Measurements from ENCODE around the gene CHD5. TPM values are rescaled to one million over a fixed set of nuclear protein-coding genes. Genes with fewer than 3 reads are reported as not detected.

CHD5 gene
- total RNA-seq, 2 donors from 2014 or later = 0.07 to 2.0 TPM

DNA sequence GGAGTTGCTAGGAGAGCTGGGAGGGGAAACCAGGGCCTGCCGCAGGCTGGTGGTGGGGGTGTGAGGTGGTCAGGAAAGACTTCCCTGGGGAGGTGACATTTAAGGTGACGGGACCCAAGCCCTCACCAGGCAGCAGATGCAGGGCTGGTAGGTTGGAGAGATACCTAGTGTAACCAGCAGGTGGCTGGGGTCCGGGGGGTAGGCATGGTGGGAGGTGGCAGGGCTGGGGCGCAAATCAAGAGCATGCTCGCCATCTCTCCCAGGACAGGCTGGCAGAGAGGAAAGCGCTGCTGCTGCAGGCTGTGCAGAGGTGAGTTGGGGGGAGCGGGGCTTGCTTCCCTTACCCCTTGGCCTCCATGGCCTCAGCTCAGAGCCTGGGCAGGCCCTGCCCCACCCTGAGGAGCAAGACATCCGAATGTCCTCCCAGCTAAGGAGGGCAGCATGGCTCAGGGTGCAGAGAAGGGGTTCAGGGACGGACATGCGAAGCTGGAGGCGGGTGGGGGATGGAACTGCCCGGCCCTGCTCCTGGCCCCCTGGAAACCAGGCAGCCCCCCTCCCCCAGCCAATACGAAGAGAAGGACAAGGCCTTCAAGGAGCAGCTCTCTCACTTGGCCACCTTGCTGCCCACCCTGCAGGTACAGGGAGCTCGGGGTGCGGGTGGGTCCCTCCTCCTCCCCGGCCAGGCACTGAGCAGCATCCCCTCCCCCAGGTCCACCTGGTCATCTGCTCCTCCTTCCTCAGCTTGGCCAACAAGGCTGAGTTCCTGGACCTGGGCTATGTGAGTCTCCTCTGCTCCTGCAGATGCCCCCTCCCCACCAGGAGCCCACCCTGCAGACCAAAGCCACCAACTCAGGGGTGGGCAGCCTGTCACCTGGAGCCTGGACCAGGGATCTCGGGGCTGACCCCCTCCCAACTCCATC is 29.8 kb upstream of the CHD5 start:
- H3K4me1 ChIP-seq = peaks cover 0 to 47% of the 10 kb centered on the region in 2 donors
- H3K27ac ChIP-seq = peak overlapping the region in 1 of 2 donors; percentile 16
- H3K9me3 ChIP-seq = no peaks in the 10 kb centered on the region
- H3K27me3 ChIP-seq = no peaks in the 10 kb centered on the region
- TF ChIP-seq, protein P1, sequence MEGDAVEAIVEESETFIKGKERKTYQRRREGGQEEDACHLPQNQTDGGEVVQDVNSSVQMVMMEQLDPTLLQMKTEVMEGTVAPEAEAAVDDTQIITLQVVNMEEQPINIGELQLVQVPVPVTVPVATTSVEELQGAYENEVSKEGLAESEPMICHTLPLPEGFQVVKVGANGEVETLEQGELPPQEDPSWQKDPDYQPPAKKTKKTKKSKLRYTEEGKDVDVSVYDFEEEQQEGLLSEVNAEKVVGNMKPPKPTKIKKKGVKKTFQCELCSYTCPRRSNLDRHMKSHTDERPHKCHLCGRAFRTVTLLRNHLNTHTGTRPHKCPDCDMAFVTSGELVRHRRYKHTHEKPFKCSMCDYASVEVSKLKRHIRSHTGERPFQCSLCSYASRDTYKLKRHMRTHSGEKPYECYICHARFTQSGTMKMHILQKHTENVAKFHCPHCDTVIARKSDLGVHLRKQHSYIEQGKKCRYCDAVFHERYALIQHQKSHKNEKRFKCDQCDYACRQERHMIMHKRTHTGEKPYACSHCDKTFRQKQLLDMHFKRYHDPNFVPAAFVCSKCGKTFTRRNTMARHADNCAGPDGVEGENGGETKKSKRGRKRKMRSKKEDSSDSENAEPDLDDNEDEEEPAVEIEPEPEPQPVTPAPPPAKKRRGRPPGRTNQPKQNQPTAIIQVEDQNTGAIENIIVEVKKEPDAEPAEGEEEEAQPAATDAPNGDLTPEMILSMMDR (IDR thresholded peaks at IDR 0.05) = no peak
- peaks cover 23% of the 10 kb centered on the region for H3K36me3 ChIP-seq
- no peak for DNase-seq (ENCODE audit: low spot score)
- peak overlapping the region in 1 of 2 donors; percentile 53 for H3K4me3 ChIP-seq

DNA sequence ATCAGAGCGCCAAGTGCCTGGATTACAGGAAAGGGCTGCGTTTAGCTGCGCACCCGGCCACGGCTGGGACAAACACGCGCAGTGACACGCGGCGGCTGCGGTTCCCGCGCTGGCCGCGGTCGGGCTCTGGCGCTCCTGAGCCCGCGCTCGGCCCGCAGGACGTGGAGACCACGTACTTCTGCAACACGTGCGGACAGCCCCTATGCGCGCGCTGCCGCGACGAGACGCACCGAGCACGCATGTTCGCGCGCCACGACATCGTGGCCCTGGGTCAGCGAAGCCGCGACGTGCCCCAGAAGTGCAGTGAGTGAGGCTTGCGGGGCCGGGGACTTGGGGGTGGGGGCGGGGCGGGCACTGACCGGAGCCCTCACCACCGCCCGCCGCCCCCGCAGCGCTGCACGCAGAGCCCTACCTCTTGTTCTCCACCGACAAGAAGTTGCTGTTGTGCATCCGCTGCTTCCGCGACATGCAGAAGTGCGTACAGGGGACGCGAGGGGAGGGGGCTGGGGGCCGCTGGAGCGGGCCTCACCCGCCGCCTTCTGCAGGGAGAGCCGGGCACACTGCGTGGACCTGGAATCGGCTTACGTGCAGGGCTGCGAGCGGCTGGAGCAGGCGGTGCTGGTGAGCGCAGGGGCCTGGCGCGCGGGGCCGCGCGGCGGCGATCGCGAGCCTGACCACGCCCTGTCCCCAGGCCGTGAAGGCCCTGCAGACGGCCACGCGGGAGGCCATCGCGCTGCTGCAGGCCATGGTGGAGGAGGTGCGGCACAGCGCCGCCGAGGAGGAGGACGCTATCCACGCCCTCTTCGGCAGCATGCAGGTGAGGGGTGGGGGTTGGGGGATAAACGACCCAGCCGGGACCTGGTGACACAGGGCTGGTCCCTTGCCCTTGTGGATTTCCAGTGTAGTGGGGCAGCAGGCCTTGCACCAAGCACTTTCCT is 28.9 kb upstream of the CHD5 start:
- Histone ChIP-seq H3K36me3 (peaks cover 23% of the 10 kb centered on the region), H3K4me3 (peak overlapping the region; percentile 8 to 53), H3K27me3 (no peaks in the 10 kb centered on the region), H3K4me1 (peaks cover 0 to 50% of the 10 kb centered on the region in 2 donors), H3K27ac (peak overlapping the region; percentile 21 to 32), H3K9me3 (no peaks in the 10 kb centered on the region)
- no peak for DNase-seq (ENCODE audit: low spot score)
- TF ChIP-seq, protein P1 (IDR thresholded peaks at IDR 0.05) = peak; percentile 50 to 65

DNA sequence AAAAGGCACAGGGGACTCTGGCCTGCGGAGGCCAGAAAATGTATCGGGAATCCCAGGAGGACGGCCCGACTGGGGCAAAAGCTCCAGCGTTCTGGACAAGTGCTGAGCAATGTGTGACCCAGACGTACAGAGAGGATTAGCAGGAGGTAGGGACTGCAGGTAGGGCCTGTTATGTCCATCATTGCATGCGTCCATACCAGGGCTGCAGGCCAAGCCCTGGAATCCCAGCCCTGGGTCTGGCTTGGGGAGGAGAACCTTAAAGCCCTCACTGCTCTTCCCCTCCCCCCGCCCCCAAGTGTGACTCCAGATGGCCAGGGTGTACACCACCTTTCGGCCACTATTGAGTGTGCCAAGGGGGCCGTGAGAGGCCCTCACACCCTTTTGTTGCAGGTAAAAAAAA is 27.8 kb upstream of the CHD5 start:
- Histone ChIP-seq H3K9me3 (no peaks in the 10 kb centered on the region), H3K27me3 (no peaks in the 10 kb centered on the region), H3K4me3 (no peak overlapping the region), H3K4me1 (peaks cover 0 to 50% of the 10 kb centered on the region in 2 donors), H3K36me3 (peaks cover 23% of the 10 kb centered on the region), H3K27ac (peak overlapping the region in 1 of 2 donors; percentile 91)
- DNase-seq (ENCODE audit: low spot score) = no peak
- TF ChIP-seq, protein P1 (IDR thresholded peaks at IDR 0.05) = no peak

DNA sequence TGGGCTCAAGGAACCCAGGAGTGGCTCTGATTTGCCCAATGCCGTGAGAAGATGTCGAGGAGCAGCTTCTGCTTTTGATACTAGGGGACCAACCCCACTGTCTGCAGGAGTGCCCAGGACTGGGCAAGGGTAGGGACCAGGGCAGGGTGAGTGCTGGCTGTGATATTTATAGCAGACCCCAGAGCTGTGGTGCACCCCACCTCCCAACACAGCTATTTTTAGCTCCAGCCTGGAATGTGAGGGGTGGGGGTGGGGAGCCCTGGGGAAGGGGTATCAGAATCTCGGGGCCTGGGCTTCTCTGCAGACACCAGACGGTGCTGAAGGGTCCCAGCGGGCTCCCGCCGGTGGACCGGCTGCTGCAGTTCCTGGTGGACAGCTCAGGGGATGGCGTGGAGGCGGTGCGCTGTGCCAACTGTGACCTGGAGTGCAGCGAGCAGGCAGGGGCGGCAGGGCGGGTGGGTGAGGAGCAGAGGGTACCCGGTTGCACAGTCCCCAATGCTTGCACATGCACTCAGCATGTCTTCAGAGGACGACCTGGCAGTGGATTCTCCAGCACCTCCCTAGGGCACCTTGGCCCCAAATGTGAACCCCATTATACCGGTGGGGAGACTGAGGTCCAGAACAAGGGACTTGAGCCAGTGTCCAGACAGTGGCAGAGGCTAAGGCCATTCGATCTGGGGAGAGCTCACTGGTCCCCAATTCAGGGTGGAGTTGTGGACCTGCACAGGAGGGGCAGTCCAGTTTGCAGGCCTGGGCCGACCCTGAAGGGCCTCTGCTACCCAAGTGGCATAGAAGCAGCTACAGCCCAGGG is 27.2 kb upstream of the CHD5 start:
- peak overlapping the region; percentile 57 to 61 for H3K4me3 ChIP-seq
- no peaks in the 10 kb centered on the region for H3K9me3 ChIP-seq
- no peak for DNase-seq (ENCODE audit: low spot score)
- H3K27me3 ChIP-seq = no peaks in the 10 kb centered on the region
- peaks cover 21% of the 10 kb centered on the region for H3K36me3 ChIP-seq
- TF ChIP-seq, protein P1 (IDR thresholded peaks at IDR 0.05) = no peak
- peak overlapping the region; percentile 84 to 91 for H3K27ac ChIP-seq
- H3K4me1 ChIP-seq = peaks cover 0 to 50% of the 10 kb centered on the region in 2 donors

DNA sequence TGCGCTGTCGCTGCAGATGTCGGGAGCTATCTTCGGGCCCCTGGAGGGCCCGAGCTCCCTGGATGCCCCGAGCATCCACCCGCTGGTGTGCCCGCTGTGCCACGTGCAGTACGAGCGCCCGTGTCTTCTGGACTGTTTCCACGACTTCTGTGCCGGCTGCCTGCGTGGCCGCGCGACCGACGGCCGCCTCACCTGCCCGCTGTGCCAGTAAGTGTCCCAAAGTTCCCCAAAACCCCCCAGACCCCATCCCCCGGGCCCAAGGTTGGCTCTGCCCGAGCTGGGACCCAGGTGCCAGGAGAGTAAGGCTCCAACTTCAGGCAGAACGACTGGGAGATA is 26.4 kb upstream of the CHD5 start:
- Histone ChIP-seq H3K4me3 (peak overlapping the region; percentile 57 to 61), H3K27ac (peak overlapping the region; percentile 84 to 91), H3K36me3 (peaks cover 13% of the 10 kb centered on the region), H3K9me3 (no peaks in the 10 kb centered on the region), H3K27me3 (no peaks in the 10 kb centered on the region), H3K4me1 (peaks cover 0 to 50% of the 10 kb centered on the region in 2 donors)
- no peak for DNase-seq (ENCODE audit: low spot score)
- TF ChIP-seq, protein P1 (IDR thresholded peaks at IDR 0.05) = no peak

Data from right atrium auricular region (tissue), 2 donors.